Measurements from ENCODE around the gene RASA3. TPM values are rescaled to one million over a fixed set of nuclear protein-coding genes. Genes with fewer than 3 reads are reported as not detected.

The RASA3 gene
- total RNA-seq, 1 experiment from 2014 or later, result 18.6 TPM

DNA sequence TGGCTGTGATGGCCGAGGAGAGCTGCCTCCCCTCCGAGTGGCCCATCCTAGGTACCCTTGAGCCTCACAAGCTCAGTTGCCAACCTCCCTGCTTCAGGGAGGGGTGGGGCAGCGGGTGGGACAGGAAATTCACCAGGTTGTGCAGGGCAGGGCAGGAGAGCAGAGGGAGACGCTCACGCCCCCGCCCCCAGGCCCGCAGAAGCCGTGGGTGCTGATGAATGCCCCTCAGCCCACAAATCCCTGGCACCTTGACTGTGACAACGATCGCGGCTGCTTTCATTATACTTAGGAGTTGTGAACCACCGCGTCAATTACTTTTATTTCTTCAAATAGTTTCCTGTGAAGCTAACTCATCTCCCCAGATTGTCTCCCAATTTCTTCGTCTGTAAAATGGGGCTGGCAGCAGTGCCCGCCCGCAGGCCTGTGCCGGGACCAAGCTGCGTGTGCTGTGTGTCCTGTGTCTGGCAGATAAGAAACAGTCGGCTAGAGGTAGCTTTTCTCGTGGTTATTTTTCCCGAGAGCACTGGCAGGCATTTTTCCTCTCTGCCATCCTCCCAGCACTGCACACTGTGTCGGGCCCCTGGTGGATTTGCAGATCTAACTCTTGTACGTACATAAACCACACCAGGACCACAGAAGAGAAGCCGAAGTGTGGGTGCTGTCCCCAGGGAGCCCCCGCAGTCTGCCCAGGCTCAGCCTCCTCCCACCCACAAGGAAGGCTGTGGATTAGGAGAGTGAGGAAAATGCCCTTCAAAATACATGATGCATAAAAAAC lies 7.9 kb upstream of the RASA3 start:
- no TSS peak for BruUV-seq (replicated peaks)
- Histone ChIP-seq H3K9ac (ENCODE audit: low read length) (no peak overlapping the region), H3K9me3 (ENCODE audit: control insufficient read depth in 1 of 2, insufficient read depth in 1 of 2, low read depth in 1 of 2, low read length in 2 of 2) (no peaks in the 10 kb centered on the region), H3K4me2 (ENCODE audit: low read length) (no peak overlapping the region), H4K20me1 (ENCODE audit: insufficient read depth) (no peaks in the 10 kb centered on the region), H3K79me2 (ENCODE audit: insufficient read depth, low read length) (no peaks in the 10 kb centered on the region), H2AFZ (ENCODE audit: low read depth, low read length, poor library complexity, severe bottlenecking) (no peak overlapping the region), H3K4me3 (replicated peaks in 1 of 2; ENCODE audit: low read depth in 1 of 2, low read length in 2 of 2) (no peak overlapping the region), H3K9me2 (ENCODE audit: insufficient read depth) (no peaks in the 10 kb centered on the region), H3K27ac (ENCODE audit: low read depth, low read length) (no peak overlapping the region), H3K4me1 (ENCODE audit: control insufficient read depth in 1 of 2, insufficient read depth in 2 of 2, low read length in 2 of 2) (peaks cover 4 to 10% of the 10 kb centered on the region in 2 experiments; a peak in 3 of 4 replicates), H3K36me3 (ENCODE audit: control insufficient read depth in 1 of 2, insufficient read depth in 2 of 2, low read length in 2 of 2) (no peaks in the 10 kb centered on the region), H3K27me3 (ENCODE audit: insufficient read depth, low read length) (no peaks in the 10 kb centered on the region)
- ChIA-PET POLR2A (no interaction called here), RAD21 (ENCODE audit: low non-redundant PET in 1 of 2, low total read pairs in 2 of 2, uncharacterized antibody in 2 of 2, unreplicated experiment in 2 of 2) (no interaction called here), CTCF (no interaction called here)
- ATAC-seq (no peak), DNase-seq (ENCODE audit: low read depth, low spot score) (no peak)
- TF ChIP-seq YY1 (IDR thresholded peaks at IDR 0.05; ENCODE audit: extremely low read depth, insufficient replicate concordance, low read depth, low read length), result no peak
- TF ChIP-seq, protein P1, sequence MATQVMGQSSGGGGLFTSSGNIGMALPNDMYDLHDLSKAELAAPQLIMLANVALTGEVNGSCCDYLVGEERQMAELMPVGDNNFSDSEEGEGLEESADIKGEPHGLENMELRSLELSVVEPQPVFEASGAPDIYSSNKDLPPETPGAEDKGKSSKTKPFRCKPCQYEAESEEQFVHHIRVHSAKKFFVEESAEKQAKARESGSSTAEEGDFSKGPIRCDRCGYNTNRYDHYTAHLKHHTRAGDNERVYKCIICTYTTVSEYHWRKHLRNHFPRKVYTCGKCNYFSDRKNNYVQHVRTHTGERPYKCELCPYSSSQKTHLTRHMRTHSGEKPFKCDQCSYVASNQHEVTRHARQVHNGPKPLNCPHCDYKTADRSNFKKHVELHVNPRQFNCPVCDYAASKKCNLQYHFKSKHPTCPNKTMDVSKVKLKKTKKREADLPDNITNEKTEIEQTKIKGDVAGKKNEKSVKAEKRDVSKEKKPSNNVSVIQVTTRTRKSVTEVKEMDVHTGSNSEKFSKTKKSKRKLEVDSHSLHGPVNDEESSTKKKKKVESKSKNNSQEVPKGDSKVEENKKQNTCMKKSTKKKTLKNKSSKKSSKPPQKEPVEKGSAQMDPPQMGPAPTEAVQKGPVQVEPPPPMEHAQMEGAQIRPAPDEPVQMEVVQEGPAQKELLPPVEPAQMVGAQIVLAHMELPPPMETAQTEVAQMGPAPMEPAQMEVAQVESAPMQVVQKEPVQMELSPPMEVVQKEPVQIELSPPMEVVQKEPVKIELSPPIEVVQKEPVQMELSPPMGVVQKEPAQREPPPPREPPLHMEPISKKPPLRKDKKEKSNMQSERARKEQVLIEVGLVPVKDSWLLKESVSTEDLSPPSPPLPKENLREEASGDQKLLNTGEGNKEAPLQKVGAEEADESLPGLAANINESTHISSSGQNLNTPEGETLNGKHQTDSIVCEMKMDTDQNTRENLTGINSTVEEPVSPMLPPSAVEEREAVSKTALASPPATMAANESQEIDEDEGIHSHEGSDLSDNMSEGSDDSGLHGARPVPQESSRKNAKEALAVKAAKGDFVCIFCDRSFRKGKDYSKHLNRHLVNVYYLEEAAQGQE (IDR thresholded peaks at IDR 0.05; ENCODE audit: low read depth), result no peak
- no peak for TF ChIP-seq SP1 (IDR thresholded peaks at IDR 0.05; ENCODE audit: low read depth)
- no peak for TF ChIP-seq SIN3A (IDR thresholded peaks at IDR 0.05; ENCODE audit: low read depth)
- TF ChIP-seq EGR1 (IDR thresholded peaks at IDR 0.05; ENCODE audit: low read depth), result no peak
- intact Hi-C loops (cut with micrococcal nuclease), result loop anchor here (10.0 kb wide), 1 partner anchor 186 kb away; no protein-coding TSS in a partner anchor

Data from HCT116 (cell line).